Germinal center (tissue), 1 donor: ENCODE measurements around the gene SLIT3.

Experiments used
- DNase-seq: peaks from one replicate; pipeline ENCODE4 v3.0.0; 2012; ENCODE audit warnings: mixed read lengths, low spot score

The SLIT3 gene

DNA sequence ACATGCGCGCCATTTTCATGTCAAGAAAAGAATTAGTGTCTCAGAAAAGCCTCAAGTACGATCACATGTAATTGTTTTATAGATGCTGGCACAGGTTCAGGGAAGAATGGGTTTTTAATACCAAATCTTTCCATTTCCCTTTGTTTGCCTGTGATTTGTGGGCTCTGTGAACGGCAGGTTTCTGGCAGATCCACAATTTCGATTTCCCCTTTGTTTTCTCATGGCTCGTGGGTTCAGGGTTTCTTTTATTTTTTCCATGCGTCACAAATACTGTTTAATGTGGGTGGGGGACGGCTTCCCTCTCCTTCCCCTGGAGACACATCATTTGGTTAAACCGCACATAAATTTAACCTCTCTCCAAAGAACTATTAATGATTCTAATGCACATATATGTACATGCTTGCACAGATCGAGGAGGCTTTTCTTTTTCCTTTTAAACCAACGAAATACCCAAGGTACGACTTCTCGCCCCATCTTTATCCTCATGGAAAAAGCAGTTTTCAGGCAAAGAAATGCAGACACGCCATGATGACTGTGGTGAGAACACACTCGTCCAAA lies 195.9 kb downstream of the SLIT3 start:
- no peak for DNase-seq

DNA sequence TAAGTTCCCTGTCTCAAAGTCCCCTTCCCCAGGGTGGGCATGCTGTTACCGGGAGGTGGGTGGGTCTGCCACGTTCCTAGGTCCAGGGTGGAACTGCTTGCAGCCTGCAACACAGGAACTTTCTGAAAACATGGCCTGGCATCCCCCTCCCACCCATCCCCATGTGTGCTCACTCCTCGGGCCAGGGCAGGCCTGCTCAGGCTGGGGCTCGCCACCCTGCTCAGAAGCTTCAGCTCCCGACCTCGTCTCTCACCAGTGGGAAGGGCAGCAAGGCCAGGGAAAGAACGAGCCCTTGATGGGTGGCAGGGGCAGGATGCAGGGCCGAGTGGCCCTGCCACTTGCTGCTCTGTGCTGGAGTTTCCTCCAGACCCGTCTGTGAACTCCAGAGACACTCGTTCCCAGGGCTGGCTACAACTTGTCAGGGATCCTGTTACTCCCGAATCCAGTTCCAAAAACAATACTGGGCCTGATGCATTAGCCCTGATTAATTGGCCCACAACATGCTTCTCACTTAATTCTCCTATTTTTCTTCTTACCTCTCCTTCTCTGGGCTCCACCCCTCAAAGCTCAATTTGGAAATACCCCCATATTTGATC lies 197.3 kb downstream of the SLIT3 start:
- DNase-seq: no peak

DNA sequence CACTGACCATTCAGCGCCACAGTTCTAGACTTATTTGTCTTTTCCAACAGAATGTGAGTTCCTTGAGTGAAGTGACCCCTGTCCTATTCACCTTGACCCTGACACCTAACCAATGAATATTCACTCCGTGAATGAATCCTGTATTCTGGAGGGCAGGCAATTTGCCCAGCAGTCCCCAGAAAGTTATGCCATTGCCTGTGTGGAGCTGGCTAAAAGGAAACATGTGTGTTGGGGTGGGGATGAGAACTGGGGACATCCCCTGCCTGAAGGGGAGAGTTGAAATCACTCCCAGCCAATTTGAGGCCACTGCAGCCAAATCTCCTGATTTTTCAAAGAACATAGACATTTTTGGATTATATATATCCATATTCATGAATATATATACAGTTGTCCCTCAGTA lies 199.0 kb downstream of the SLIT3 start:
- DNase-seq: no peak

DNA sequence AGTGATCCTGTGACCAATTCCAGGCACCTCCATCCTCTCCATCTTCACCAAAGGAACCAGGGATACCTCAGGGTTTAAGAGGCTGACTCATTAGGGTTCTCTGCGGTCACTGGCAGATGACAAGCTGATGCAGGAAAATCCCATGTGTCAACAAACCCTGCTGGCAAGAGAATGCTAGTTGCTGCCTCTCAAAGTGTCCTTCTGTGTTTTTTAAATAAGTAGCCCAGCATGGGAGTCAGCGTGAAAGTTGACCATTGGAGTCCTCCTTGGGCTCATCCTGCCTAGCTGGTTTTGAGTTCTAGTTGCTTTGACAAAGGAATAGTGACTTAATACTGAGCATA lies 200.2 kb downstream of the SLIT3 start:
- DNase-seq: no peak

DNA sequence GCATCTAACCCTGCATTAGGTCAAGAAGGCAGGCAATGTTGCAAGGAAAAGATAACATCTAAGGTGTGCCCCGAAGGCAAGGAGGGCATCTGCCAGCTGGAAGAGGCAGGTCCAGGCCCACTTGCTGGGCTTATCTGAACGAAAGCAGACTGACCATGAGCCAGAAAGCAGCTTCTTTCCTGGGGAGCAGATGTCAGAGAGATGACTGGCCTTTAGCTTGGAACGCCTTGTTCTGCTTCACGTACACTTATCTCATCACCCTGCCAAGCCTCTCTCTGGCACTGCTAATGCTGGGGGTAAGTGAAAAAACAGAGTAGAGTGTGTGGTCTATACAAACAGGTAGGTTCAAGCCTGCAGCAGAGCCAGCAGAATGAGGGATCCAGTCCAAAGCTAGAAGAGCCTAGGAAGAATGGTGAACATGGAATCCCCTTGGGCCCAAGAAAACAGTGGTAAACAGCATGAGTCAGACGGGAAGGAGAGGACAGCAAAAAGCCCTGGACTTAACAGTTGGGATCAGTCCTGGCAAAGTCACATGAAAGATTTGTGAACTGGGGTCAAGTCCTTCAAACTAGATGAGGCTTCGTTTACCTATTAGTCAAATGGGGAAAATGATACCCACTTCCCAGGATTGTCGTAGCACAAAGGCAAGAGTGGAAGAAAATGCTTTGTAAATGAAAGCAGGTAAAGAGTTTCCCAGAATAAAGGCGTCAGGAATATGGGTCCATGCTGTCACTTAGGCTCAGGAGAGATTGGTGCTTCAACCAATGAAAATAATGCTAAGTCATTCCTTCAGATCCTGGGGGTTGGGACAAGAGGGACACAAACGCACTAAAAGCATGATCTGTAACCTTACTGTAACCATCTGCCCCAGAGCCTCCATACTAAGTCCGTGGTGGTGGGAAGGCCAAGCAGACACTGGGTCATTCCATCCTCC lies 200.9 kb downstream of the SLIT3 start:
- DNase-seq: no peak

DNA sequence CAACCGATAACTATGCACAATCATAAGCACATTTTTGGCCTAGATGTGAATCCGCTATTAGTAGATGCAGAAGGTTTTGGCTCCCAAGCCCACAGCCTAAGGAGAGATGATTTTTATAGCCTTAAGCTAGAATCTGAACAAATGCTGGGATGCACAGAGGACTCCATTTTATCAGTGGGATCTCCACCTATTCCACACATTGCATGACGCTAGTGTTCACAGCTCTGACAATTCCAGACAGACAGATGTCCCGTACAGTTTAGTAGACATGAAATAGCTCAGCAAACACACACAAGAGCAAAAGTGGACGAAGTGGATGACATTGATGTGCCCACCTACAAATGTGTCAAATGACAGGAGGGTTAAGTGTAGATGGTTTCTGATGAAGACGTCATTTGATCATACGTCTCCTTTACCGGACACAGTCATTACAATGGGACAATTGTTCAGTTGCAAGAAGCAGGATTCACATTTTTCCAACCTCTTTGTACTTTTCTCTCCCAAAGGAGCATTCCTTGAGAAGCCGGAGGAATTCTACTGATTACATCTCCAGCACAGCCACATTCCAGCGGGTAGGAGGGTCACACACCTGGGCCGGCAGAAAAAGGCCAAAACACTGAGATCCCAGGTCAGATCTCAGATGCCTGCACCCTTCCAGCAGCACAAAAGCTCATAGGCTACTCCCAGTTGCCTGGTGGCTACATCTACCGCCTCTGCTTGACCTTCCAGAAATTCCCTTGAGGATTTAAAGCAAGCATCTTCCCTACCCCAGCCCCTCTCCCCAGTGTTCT lies 202.4 kb downstream of the SLIT3 start:
- no peak for DNase-seq

DNA sequence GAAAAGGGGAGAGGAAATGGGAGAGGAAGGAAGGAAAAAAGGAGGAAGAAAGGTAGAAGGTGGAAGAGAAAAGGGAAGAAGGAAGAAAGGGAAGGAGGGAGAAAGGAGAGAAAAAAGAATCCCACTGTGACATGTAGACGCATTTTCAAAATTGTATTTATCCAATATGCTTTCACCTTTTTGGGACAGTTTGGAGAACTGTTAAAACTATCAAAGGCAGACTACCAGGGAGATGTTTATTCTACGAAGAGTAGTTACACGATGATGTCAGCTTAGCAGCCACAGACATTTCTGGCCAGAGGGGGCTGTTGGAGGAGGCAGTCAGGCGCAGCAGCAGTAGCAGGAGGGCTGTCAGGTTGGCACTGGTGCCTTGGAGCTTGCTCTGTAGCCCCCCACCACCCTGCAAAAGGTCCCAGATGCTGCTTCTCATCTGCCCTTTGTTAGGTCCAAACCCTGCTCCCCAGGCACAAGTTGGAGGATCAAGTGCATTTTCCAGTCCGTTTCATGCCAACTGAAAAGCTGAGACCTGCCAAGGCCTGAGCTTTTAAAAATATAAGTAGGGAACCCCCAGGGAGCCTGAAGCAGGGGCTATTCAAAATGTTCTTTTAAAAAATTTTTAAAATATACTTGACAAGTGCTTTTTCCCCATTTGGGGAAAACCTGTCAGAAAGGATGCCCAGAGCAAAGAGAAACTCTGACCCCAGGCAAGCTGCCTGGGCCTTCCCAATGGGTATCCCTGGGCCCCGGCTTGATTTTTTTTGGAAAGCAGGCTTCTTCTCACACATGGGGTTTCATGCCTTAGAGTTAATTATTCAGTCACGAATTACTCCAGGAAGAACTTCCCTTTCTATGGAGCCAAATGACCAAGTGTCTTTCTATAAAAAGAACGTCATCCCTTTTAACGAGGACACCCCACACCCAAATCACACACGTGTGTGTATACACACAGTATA lies 203.3 kb downstream of the SLIT3 start:
- DNase-seq: no peak

DNA sequence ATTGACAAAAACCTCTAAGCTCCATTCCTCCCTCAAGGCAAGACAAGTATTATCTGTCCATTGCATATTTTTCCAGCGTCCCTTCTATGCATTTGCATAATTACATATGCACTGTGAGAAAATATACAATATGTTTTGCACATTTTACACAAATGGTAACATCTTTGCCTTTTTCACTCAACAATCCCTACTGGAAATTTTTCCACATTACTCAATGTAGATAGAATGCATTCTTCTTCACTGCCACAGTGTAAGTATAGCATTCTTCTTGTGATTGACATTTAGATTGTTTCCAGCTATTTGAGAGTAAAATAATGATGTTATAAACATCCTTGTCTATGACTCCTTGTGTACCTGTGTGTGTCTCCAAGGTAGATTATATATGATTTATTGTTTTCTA lies 205.0 kb downstream of the SLIT3 start:
- DNase-seq: no peak

DNA sequence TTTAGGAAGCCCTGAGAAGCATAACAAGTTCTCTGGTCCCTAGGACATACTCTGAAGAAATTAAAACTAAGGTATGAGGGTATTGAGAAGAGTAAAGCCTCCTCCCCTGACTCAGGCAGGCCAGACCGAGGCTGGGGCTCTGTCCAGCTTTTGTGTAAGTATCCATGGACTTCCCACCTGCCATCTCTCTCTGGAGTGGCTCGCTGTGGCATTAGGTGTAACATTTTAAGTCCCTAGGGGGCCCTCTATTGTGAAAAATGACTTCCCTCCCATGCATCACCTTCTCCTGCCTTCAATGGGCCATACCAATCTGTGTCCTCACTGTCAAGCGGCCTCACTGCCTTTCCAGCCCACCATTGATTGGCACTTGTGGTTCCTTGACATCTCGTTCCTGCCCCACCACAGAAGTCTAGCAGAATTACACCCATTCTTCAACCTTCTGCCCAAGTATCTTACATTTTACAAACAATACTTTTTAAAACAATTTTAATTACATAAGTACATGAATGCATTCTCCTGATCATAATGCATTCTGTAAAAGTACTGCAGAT lies 205.5 kb downstream of the SLIT3 start:
- DNase-seq: no peak

DNA sequence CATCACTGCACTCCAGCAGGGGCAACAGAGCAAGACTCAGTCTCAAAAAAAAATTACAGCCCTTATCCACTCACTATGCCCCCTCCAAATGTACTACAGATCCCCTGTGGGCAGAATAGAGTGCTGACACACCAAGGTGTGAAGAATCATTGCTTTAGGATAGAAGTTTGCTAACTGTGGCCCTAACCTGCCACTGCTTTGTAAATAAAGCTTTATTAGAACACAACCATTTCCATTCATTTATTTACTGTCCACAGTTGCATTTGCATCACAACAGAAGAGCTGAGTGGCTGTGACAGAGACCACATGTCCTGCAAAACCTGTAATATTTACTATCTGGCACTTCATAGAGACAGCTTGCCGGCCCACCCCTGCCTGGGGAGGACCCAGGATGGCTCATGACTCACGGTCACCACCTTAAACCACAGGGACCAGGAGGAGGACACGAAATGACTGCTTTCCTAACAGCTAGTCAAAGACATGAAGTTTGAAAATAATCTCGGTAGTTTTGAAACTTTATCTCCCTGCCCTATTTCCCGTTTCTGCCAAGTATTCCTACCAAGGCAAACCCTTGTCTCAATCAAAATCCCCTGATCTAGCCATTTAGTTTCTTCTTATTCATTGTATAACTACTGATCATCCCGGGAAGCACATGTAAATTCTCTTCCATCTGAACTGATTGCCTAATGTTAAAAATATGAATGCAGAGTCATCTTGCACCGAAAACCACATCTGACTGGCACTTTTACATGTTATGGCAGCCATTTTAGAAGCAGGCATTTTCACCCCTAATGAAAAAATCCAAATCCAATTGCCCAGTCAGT lies 206.1 kb downstream of the SLIT3 start:
- DNase-seq: no peak

DNA sequence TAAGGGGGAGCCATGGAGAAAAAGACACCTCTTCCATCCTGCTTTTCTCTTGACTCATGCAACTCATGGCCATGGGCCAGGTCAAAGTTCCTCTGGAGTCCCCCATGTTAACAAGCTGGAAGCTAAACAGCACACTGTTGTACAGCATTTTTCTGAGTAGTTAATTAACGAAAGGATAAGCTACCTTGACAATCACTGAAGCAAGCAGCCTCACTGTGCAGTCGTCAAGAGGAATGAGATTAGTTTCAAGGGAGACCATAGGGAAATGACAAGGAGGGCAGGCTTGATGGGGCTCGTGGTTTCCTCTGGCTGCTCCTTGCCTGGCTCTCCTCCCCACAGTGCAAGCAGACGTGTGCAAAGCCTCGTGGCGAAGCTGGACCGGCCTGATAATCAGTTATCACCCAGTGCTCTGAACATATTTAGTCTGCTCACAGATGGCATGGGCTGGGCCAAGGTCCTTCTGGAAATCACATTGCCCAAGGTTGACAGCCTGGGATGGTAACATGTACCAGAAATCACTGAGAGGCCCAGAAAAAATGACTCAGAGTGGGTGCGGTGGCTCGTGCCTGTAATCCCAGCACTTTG lies 209.5 kb downstream of the SLIT3 start:
- DNase-seq: no peak

DNA sequence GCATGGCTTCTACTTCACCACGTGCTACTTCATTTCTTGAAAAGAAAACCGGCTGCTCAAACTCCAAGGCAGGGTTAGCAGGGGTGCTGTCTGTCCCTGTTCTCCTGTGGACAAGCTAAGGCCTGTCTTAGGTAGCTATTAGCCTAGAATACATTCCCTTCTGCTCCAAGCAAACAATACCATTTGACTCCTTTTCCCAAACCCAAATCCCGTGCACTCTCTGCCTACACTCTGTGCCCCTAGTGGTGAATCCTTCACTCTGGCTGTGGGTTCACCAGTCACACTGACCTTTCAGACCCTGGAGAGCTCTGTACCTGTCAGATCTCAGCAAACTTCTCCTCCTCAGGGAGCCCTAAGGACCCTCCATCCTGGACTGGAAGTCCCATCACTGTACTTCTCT lies 211.6 kb downstream of the SLIT3 start:
- DNase-seq: no peak

DNA sequence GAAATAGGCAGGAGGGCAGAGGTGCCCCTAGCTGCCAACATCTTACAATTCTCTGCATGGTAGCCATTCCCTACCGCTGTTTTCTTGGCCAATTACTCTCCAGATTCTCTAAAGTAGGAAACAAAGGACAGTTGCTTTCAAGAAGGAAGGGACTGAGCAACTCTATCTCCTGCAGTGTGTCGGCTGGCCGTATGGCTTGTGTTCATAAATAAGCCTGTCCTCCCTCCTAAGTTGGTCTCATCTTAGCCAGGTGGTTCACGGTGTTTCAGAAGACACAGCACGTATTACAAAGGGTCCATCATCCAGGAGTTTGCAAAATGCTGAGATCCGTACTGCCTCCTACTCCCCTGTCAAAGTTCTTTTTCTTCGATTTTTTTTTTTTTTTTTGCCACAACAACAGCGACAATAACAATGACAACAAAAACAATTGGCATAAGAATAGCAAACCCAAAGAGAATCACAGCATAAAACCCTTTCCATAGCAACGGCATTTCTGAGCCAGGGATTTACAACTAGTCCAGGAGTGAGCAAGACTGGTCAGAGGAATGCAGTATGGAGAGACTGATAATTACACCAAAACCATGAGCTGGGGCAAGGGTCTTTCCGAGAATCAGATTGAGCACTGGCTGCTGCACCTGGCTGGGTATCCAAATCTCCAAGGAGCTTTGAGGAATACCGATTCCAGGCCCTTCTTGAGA lies 212.8 kb downstream of the SLIT3 start:
- no peak for DNase-seq

DNA sequence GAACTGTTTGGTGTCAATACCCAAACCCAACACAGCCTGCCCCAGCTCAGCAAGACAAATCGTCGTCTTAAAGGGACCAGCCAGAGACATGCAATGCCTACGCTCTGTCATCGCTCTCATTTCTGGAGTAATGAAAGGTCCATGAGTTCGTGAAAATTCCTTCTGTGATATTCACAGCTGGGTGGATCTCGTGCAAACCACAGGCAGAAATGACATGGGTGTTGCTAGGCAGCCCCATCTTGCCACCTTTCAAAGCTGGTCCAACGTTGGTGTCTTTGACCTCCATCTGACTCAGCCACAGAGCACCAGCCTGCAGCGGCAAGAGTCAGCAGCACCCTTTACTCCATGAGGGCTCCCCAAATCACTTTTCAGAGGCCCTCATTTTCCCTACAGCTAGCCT lies 215.3 kb downstream of the SLIT3 start:
- DNase-seq: no peak

DNA sequence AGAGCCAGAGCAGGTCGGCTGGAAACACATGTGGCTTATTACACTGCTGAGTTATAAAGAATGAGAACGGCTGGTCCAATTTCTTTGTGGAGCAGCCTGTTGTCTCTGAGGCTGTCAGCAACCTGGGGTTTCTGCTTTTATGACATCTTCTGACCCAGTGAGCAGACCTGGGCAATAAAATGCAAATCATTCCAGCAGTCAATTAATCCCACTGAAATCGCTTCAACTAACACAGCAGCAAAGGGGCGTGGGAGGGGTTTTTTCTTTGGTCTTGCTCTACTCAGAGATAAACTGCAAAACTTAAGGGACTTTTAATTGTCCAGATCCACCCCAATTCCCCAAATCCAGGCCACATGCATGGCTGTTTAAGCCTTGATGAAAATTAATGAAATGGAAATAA lies 215.7 kb downstream of the SLIT3 start:
- no peak for DNase-seq

DNA sequence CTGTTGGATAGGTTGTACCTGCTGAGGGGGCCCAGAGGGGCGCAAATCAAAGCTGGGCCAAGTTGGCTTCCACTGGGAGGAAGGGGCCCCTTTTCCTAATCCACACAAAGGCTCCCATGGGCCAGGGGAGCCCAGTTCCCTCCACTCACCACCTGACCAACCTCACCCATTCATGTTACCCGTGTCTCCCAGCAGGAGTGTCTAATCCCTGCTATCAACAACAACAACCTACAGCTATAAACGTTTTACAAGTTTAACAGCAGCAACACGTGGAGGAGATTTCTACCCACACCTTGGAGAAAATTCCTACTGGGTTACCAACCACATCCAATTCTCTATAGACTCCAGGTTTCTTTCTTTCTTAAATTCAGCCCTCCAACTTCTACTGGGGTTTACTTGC lies 216.2 kb downstream of the SLIT3 start:
- no peak for DNase-seq

DNA sequence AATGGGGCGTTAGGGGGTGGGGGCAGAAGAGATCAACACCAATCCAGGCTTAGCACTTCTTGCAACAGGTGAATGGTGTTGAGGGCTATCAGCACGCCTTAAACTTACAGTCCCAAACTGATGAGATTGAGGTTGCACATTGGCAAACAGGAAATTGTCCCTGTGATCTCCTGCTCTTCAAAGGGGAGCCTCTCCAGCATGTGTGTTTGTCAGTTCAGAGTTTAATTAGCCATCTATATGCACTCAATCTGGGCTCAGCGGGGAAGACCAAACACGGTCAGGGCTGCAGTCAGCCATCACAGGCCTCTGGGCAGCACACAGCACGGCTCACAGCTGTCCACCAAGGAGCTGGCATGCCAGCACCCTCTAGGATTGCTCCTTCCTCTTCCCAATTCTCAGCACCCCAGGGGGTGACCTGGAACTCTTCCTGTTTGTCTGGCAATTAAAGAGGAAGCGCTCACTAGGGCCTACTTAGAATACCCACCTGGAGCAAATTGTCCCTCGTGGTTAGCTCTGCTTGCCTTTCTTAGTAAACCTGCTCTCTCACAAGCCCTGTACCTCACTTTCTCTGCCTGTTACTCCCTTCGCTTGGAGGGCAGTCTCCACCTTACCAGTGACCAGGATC lies 217.4 kb downstream of the SLIT3 start:
- DNase-seq: no peak

DNA sequence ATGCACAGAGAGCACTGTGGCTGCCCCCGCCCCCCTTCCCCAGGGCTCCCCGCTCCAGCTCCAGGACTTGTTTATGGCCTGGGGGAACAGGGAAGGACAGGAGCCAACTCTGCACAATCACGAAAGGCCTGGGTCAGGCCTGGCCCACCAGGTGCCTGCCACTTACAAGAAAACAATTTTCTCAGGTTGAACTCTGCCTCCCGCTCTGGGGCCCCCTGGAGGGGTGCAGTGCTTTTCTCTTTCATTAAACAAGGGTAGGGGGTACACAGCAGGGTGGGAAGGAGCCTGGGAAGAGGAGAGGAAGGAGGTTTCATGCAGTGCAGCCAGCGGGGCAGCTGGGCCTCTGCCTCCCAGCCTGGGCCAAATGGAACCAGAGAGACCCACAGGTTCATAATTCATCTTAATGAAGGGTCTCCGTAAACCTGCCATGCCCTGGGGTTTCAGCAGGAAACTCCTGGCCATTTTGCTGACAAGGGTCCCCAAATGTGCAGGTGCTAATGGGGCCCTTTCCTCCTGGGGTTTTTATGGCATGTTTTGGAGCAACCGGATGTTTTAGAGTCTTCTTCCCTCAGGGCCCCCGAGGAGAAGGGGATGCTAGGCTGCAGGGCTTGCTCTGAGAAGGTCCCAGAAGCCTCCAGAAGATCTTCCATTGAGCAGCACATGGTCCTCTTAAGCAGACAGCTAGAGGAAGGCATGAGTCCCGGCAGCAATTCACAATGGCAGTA lies 219.8 kb downstream of the SLIT3 start:
- DNase-seq: no peak
